NOMO-1 (cell line): ENCODE data around the gene SRPK2.

Source experiments
- DNase-seq, 2 experiments: peaks; one replicate each; lab custom pipeline; 2025; ENCODE audit not compliant: unreplicated experiment in 2 of 2; lab: John Stamatoyannopoulos, UW

Gene SRPK2

DNA sequence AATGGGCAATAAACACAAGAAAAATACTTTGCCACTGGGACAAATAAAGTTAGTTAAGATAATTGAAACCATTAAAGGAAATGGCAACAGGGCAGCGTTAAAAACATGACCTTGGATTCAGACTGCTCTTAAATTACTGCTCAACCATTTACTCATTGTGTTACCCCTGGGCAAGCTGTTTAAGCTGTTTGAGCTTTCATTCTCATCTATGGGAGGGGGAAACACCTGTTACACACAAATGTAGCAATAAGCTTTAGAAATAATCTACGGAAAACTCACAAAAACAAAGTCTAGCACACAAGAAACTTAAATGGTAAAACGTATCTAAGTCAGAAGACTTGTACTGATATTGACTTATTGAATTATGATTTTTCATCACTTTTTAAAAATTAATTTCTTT is 237.6 kb downstream of the SRPK2 start:
- no peak for DNase-seq

DNA sequence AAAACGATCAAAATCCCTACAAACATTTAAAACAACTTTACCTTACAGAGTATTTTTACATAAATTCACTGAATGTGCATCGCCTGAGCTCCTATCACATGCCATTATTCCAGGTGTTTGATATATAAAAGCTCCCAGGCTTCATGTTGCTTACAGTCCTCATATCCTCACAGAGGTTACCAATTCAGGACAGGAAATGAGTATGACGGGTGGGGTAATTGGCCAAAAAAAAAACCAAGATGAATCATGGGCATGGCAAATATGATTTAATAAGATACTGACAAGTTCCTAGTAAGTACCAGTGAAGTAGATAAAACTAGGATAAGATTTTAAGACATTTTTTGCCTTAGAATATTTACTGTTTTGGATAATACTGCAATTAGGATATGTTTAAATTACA is 238.9 kb downstream of the SRPK2 start:
- peak; percentile 3 for DNase-seq

DNA sequence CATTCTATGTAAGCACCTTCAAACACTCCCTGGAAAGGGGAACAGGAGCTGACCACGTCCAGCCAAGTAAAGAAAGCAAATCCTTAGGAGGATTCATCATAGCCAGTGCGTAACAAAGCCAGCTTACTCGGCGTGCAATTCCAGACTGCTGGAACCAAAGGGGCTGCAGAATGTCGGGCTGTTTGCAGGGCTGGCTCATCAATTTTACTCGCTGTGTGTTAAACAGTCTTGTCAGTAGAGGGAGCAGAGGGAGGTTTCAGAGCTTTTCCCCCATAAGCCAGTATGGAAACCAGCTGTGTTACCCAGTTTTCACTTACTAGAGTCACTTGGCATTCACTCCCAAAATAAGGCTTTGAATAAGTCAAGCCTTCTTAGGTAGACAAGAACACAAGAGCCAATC is 247.7 kb downstream of the SRPK2 start:
- no peak for DNase-seq

DNA sequence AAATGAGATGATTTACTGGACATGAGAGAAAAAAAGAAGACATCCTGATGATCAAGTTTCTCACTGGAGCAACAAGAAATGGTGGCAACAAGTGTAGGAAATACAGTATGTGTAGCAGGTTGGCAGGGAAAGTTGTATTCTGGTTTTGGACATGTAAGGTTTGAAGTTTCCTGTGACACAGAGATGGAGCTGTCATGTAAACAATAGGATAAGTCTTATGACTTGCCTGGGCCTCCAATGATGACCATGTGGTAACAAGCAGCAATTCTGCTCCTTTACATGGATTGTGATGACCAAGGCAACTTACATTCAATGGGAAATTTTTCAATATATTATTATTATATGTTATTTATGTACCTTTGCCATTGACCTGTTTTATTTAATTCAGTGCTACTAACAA is 249.3 kb downstream of the SRPK2 start:
- DNase-seq = no peak

DNA sequence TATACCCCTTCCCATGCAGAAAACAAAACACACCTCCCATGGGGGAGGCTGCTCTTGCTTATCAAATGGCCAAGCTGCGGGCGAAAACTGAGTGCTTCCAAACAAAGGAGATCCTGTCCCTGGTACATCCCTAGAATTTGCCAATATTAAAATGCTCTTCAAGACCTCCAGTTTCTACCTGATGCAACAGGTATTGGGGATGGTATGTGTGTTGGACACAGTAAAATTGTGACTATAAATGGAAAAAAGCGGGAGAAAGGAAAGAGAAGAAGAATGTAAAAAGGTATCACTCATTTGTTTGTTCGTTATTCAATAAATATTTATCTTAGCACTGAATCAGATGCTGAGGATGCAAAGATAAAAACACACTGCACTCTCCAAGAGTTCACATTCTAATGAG is 250.8 kb downstream of the SRPK2 start:
- DNase-seq = no peak

DNA sequence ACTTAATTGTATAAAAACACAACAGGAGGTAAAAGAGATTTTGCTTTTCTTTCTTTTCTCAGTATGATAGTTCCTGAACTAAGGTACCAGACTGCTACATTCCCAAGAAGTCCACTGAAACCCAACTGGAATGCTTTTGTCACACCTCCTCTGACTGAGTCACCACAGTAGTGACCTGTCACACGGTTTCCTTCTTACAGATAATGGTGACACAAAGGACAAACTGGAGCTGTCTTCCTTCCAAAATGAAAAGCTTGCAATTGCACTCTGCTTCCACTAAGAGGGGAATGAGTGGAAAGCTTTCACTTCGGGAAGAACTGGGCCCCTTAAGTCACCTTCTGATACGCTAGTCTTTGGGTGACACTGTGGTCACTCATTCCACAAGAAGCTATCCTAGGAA is 252.5 kb downstream of the SRPK2 start:
- DNase-seq = no peak

DNA sequence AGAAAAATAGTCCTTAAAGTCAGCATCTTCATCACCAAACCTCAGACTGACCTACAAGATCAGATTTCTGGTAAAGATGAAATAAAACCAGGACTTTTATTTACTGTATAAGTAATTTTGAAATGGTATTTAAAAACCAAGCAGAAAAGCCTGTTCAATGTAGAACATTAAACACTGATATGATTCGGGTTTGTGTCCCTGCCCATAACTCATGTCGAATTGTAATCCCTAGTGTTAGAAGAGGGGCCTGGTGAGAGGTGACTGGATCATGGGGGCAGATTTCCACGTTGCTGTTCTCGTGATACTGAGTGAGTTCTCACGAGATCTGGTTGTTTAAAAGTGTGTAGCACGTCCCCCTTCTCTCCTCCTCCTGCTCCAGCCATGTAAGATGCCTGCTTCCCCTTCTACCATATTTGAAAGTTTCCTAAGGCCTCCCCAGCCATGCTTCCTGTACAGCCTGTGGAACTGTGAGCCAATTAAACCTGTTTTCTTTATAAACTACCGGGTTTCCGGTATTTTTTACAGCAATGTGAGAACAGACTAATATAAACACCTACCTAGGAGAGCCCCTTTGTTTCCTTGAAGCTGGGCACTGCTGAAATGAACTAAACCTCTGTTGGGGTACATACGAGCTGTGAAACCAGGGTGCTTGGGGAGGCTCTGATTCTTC is 254.6 kb downstream of the SRPK2 start:
- no peak for DNase-seq

DNA sequence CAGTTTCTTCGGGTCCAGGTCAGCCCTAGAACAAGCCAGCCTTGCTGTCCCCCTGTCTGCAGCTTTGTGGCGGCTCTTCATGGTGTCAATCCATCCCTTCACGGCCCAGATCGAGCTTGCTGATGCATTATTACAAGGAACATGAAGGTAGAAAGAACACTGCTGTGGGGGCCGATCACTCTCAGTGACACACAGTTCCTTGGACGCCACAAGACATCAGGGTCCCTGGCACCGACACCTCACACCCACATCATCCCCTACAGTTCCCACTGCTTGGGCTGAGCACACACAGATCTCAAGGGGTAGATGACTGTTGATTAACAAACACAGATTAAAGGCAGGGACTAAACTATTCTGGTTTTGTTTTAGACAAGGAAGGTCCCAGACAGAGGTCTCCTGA is 255.4 kb downstream of the SRPK2 start:
- no peak for DNase-seq

DNA sequence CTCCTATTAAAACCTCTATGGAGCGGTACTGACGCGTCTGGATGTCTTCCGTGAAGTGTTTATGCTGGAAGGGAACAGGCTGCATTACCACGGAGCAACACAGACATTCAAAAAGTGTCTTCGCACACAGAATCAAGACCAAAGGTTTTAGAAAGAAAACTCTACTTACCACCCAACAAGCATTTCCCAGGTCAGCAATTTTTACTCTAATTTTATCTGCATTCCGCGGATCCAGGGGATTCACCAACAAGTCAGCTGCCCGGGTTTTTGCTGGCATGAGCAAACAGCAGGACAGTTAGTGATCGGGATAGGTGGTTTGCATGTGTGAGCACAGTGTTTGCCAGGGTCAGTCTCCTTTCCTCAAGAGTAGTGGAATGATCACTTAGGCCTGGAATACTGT is 255.9 kb downstream of the SRPK2 start:
- no peak for DNase-seq

DNA sequence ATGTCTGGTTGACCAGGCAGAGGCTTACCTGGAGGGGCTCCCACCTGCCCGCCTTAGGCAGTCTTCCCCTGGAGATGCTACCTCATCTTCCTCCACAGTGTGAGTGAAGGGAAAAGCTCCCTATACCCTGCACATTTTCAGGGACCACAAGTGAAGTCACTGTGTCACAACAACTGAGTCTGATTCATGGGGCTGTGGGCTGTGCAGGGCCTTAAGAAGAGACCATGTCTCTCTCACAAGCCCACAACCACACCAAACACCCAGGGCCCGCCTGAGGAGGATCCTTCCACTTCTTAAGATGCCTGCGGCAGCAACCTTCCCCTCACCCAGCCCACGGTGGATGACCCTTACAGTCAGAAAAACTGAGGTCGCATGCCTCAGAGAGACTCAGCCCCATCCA is 256.4 kb downstream of the SRPK2 start:
- no peak for DNase-seq

DNA sequence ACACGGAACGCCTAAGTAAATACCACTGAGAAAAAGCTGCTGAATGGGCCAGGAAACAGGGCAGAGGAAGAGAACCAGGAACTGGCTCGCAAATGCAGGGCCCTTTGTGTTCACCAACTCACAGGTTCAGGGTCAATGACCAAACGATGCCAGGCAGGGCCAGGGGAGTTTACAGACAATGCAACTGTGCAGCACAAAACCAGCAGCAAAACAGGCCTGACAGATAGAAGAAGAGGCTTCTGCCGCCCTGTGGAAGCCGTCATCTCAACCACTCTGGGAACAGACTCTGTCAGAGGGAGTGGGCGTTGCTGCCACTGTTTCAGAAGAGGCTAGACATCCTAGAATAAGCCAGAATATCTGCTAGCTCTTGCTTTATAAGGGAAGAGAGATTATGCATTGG is 256.8 kb downstream of the SRPK2 start:
- DNase-seq = no peak

DNA sequence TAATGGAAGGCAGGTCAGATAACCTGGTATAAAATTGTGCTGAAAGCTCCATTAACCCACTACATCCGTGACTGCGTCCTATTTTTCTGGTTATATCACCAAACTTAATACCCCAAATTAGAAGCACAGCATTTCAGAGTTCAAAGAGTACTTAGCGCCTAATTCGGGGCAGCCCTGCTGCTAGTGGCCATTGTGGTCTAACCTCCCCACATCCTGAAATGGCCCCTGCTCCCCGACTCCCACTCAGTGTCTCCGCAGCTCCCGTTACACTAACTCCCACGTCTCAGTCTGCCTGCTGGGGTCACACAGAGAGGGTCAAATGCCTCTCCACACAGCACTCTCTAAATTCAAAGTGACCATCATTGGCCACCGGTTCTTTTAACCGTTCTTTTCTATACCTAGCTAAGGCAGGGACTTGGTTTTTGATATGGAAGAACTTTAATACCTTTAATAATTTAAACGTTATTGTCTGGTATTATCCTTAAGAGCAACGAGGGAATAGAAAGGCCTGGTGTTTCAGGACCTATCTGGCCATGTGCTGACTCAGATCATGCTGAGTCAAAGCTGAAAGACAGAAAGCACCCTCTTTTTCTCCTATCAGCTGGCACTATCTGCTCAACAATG is 257.6 kb downstream of the SRPK2 start:
- no peak for DNase-seq

DNA sequence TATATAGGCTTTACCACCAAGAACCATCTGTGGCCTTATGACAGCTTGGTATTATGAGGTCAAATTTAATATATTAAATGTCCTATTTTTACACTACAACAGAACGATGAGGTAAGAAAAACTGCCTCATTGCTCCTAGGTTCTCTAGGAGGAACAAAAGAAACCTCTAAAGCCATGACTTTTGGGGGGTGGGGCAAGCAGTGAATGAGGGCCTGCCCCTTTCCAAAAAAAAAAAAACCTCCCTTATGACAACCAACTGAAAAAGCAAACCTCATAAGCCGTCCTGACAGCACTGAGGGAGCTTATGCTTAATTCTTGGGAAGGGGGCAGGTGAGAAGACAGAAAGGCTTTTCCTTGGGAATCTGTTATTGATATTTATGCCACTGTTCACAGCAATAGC is 258.1 kb downstream of the SRPK2 start:
- no peak for DNase-seq

DNA sequence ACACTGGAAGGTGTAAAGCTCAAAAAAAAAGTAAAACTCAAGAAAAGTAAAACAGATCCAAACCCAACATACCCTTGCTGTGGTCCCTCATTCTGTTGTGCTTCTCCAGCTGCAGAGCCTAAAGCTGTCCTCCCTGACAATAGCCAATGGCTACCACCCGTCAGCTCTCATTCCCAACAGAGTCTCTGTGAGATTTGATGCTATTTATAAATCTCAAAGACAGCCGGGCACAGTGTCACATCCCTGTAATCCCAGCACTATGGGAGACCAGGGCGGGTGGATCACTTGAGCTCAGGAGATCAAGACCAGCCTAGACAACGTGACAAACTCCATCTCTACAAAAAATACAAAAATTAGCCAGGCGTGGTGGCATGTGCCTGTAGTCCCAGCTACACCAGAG is 258.7 kb downstream of the SRPK2 start:
- no peak for DNase-seq

DNA sequence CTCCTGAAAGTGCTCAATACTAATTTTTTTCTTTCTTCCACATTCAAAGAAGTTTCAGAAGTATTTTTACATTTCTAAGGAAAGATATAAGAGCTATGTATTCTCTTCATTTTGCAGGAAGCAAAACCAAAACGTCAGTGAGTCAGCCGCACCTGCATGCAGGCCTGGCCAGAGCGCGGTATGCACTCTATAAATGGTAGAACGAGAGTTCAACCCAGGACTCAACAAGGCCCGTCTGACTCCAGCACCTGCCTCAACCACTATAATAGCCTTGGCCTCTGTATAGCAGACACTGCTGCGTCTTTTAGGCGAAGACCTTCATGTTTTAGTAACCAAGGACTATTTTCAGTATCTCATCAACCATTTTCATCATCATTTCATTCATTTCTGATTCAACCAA is 261.5 kb downstream of the SRPK2 start:
- DNase-seq = no peak

DNA sequence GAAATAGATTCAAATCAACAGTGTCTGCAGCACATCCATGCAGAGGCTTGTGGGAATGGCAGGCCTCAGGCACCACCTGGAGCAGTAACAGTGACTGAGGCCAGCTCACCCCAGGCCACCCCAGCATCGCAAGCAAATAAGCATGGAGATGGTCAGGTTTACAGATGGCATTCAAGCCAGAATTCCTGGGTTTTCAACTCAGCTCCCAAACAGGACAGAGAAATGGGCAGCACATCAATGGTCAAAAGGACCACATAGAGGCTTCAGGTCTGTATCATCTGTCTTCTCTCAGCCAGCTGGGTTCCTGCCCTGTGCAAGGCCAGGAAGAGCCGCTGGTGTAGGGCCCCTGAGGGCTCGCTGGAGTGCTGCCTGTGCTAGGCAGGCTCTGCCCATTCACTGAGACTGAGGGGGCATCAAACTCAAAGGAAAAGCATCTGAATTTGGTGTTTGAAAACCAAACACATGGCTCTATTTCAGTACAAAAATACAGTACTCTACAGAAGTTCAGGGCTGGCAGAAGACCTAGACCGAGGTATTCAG is 262.2 kb downstream of the SRPK2 start:
- DNase-seq = no peak

DNA sequence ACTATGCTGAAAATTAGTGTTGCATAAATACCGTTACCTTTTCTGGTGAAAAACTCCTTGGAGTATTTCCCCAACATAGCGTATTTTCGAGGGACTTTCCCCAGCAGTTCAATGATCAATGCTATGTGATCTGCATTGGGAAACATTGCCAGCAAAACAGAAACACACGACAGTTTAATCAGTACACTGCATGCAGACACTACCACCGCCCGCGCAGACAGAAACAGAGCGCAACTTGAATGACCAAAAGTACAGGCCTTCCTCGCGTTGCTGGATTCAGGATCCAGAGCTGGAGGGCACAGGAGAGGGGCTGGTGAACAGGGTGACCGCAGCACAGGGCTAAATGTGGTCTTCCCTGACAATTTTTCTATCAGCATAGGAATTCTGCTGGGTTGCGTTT is 263.0 kb downstream of the SRPK2 start:
- no peak for DNase-seq

DNA sequence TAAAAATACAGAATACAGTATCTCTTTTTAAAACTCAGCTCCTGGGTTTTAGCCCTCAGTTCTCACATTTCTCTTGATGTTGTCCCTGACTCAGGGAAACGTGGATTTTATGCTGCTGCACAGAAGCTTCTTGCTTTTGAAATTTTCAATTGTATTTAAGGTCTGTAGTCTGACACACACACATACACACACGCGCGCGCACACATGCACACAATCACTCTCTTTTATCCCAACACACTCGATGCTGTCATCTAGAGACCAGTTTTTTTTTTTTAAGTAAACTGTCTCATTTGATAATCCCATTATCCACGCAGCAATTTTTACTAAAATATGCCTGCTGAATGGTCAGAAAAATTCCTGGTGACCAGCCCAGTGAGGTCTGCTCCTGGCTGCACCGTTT is 266.1 kb downstream of the SRPK2 start:
- no peak for DNase-seq

DNA sequence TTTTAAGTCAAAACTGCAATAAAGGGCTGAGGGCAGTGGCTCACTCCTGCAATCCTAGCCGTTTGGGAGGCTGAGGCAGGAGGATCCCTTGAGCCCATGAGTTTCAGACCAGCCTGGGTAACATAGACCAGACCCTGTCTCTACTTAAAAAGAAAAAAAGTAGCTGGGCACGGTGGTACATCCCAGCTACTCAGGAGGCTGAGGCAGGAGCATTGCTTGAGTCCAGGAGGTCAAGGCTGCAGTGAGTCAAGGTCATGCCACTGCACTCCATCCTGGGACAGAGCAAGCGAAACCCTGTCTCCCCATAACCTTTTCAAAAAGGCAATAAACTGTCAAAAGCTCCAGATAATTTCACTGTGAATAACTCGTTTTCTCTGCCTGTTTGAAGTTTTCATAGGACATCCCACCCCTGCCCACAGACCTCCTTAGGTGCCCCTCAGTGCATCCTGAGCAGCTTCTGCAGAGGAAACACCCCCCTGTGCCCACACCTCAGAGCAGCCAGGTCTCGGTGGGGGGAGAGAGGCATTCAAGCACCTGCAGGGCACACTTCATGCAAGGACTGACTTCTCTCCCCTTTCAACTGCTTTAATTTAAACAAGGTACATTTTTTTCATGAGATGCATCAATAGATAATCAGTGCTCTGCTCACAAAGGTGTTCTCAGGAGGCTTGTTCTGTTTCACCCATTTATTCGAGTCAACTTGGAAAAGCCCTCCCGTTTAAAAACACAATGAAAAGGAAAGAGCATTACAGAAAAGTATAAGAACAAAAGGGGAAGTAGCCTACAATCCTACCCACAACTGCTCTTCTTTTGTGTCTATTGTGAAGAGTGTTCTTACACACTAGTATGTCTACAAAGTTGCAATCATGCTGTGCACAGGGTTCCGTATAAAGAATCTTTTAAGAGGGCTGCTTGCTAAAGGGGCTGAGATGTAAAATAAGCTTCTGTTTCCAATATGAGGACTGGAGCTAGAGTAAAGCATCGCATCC is 269.8 kb downstream of the SRPK2 start:
- DNase-seq = no peak

DNA sequence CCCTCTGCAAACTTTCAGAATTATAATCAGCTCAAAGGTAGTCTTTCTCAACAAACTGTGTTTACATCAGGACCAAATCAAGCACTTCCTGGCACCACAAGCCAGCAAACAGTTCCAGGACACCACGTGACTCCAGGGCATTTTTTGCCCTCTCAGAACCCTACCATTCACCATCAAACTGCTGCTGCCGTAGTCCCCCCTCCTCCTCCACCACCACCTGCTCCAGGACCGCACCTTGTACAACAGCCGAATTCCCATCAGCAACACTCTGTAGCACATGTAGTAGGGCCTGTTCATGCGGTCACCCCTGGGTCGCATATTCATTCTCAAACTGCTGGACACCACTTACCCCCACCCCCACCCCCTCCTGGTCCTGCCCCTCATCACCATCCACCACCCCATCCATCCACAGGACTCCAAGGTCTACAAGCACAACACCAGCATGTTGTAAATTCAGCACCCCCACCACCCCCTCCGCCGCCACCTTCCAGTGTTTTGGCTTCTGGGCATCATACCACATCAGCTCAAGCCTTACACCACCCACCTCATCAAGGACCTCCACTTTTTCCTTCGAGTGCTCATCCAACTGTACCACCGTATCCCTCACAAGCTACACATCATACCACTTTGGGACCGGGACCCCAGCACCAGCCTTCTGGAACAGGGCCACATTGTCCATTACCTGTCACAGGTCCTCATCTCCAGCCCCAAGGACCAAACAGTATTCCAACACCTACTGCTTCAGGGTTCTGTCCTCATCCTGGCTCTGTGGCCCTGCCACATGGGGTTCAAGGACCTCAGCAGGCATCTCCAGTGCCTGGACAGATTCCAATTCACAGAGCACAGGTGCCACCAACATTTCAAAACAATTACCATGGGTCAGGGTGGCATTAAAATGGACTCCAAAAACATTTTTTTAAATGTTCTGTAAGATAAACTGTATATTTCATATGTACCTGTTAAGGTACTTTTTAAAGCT is 276.0 kb downstream of the SRPK2 start:
- DNase-seq = no peak
